Panc1 (cell line): ENCODE results near the gene UBE2L3.

Experiments used
- CTCF ChIP-seq: fragments of 450-650 bp; IDR thresholded peaks from 2 replicates; pipeline ENCODE4 v1.5.1; 2017; ENCODE audit warnings: mild to moderate bottlenecking
- POLR2AphosphoS5 ChIP-seq: IDR thresholded peaks from 2 replicates; pipeline ENCODE4 v1.6.1; 2012; ENCODE audit warnings: mild to moderate bottlenecking, low read depth, low read length, moderate library complexity
- REST ChIP-seq, 2 experiments: IDR thresholded peaks; 2 replicates each; pipeline ENCODE4 v1.6.1; 2011 to 2012; ENCODE audit warnings: low read depth in 2 of 2, control low read depth in 1 of 2, low read length in 1 of 2, mild to moderate bottlenecking in 1 of 2, moderate library complexity in 1 of 2; ENCODE audit not compliant: insufficient read depth in 1 of 2
- TCF7L2 ChIP-seq: IDR thresholded peaks from 2 replicates; pipeline ENCODE4 v1.6.1; 2011; ENCODE audit warnings: mild to moderate bottlenecking, low read depth, low read length, inconsistent platforms

- TF ChIP-seq CTCF (no peak), TCF7L2 (no peak), REST (IDR thresholded peaks at IDR 0.05; ENCODE audit: insufficient read depth in 1 of 2, low read depth in 2 of 2, low read length in 1 of 2) (no peak), POLR2AphosphoS5 (no peak)
Measured at GRCh38 chr22:21650280-21650679, 82.8 kb downstream of the UBE2L3 start.
